HG02678 (cell line): ENCODE results near the gene CEBPA.
A peak's percentile ranks its signal among the peaks of the same experiment; 100 is the strongest.

Experiments
- ATAC-seq: cut with Tn5 transposase; IDR thresholded peaks from one replicate; pipeline ENCODE4 v1.9.1; 2021; ENCODE audit warnings: mild to moderate bottlenecking, moderate library complexity; ENCODE audit not compliant: unreplicated experiment

CEBPA gene

DNA sequence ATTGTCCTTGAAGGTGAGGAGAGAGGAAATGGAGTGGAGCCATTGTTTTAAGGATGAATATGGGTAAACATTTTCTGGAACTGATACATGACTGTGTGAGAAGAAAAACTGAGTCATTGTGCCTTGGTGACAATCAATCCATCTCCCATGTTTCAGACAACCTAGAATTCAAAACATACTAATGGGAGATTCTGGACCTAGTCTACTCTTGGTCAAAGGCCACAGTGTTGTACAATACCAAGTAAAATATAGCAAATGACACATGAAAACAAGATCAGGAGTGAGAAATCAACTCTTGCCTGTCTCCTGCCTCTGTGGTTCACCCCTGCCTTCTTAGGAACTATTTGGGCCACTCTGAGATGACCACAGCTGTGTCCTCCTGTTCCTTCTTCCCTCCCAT lies 13.1 kb downstream of the CEBPA start:
- ATAC-seq: no peak

DNA sequence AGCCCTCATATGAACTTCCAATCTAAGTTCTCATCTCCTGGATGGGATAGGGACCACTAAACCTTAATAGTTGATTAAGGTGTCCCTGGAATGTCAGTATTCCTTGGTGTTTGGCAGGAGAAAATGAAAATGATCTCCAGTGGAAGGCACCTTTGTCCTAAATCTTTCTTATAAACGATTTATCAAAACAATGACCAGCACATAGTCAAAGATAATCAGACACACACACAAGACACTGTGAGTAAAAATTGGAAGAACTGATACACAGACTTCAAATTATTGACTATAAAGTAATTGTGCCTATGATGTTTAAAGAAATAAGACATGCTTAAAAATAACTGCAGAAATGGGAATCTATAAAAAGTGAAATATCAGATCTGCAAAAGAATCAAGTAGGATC lies 13.7 kb downstream of the CEBPA start:
- no peak for ATAC-seq

- ATAC-seq: no peak
Observed at GRCh38 chr19:33287927-33288326, 14.4 kb downstream of the CEBPA start.

DNA sequence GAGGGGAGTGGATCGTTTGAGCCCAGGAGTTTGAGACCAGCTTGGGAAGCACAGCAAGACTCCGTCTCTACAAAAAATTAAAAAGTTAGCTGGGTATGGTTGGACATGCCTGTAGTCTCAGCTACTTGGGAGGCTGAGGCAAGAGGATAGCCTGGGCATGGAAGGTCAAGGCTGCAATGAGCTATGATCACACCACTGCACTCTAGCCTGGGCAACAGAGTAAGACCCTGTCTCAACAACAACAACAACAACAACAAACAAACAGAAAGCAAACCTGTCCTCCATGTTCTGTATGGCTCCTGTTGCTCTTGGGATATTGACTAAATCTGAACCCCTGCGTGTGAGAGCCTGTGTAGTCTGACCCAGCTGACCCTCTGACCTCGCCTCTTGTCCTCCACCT lies 14.9 kb downstream of the CEBPA start:
- ATAC-seq: no peak

DNA sequence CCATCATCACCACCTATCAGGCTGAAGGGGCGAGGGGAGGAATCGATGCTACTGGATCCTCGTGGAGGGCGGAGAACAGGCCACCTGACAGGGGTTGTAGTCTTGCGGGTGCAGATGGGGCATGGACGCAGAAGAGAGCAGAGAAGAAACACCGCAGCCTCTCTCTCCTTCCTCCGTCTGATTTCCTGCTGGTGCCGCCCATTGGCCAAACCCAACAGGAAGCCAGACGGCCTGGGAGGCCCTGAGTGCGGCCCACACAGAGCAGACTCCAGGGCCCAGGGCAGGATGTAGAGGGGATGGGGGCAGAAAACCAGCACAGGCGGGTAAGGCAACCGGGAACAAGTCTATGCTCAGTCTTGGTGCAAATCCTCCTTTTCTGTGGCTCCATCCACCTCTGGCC lies 15.4 kb downstream of the CEBPA start:
- ATAC-seq: no peak

GRCh38 chr19:33285441-33285927 lies 16.9 kb downstream of the CEBPA start:
- no peak for ATAC-seq

- ATAC-seq: no peak
Observed at GRCh38 chr19:33284756-33285155, 17.6 kb downstream of the CEBPA start.

- no peak for ATAC-seq
Observed at GRCh38 chr19:33284146-33284643, 18.1 kb downstream of the CEBPA start.

DNA sequence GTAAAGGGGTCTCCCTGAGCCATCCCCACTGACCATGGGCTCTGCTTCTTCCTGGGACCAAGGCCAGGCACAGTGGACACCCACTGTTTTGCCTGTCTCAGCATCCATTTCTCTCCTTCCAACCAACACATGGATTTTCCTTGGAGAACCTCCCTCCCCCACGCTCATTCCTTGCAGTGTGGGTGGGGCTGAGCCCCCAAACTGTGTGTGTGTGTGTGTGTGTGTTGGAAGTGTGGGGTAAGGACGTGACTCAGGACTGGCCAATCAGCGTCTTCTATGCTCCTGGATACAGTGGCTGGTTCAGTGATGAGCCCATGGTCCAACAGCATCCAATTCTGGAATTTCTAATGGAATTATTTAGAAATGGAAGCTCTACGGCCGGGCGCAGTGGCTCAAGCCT lies 18.7 kb downstream of the CEBPA start:
- ATAC-seq: no peak

GRCh38 chr19:33282036-33282671 lies 20.2 kb downstream of the CEBPA start:
- ATAC-seq: no peak

GRCh38 chr19:33281296-33281926 lies 20.9 kb downstream of the CEBPA start:
- ATAC-seq: no peak

- ATAC-seq: peak; percentile 83
Observed at GRCh38 chr19:33280351-33280921, 21.9 kb downstream of the CEBPA start.

- ATAC-seq: no peak
Observed at GRCh38 chr19:33279430-33280350, 22.6 kb downstream of the CEBPA start.

DNA sequence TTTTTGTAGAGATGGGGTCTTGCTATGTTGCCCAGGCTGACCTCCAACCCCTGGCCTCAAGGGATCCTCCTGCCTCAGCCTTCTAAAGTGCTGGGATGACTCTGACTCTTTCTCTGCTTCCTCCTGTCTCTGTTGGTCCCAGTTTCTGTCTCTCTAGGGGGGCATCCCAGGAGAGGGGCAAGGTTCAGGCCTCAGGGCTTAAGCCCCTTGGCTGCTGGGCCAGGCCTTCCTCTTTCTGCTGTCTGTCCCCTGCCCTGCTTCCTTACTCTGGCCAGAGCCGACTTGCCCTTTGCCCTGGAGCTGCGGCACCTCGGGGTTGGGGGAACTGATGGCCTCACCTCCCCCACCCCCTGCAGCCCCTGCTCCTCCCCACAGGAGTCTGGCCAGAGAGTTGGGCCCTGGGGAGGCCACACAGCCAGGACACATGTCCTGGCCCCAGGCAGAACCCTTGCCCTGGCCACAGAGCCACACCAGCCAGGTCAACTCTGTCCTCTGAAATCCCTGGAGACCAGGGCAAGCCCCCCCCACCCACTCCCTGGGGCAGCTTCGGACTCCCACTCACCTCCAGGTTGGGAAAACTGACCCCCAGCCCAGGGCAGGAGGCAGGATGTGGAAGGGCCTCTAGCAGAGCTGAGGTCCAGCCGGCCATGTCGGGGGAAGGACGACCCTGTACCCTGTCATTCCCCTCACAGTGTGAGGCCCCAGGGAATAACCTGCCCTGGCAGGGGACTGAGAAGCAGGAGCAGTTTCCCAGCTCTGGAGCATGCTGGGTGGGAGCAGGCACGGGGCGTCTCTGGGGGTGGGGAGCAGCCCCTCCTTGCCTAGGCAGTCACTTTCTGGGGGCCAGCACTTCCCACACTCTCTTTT lies 23.7 kb downstream of the CEBPA start:
- no peak for ATAC-seq

DNA sequence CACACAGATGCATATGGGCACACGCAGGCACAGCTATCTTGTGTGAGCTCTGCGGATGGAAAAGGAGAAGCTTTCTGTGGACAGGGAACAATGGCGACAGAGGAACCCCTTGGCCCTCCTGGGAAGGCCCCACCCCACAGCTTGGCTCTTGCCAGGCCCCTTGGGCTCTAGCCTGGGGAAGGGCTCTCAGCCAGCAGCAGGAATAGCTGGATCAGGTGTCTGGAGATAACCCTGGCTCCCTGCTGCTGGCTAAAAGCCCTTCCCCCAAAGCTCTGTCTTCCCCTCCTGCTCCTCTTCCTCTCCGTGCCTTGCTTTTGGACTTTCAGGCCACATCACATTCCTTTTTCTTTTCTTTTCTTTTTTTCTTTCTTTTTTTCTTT lies 24.3 kb downstream of the CEBPA start:
- no peak for ATAC-seq

- ATAC-seq: no peak
Observed at GRCh38 chr19:33277434-33277833, 24.9 kb downstream of the CEBPA start.

DNA sequence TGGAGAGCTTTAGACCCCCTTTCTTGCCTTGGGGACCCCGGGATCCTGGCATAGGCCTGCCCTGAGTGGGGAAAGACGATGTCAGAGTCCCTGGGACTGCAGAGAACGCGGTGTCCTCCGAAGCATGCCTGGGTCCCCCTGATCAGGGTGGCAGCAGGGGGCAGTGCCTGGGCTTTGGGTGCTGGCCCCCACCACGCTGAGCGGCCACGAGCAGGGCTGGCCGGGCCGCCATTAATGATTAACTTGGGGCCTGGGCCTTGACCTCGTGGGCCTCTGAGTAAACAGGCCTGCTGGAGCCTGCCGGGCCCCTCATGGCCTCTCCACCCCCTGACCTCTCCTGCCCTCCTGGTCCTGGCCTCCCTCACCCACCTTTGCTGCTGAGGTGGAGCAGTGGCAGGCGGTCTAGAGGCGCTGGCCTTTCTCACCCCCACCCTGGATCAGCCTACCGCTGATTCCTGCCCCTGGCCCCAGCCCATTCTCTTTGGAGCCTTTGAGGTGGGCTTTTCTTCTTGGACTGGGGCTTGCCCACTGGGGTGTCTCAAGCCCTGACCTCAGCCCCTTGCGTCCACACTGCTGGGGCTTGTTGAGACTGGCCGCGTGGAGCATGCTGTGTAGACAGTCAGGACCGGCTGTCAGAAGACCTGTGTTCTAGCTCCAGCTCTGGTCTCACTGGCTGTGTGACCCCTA lies 26.3 kb downstream of the CEBPA start:
- no peak for ATAC-seq

GRCh38 chr19:33275559-33275932 lies 26.8 kb downstream of the CEBPA start:
- no peak for ATAC-seq

DNA sequence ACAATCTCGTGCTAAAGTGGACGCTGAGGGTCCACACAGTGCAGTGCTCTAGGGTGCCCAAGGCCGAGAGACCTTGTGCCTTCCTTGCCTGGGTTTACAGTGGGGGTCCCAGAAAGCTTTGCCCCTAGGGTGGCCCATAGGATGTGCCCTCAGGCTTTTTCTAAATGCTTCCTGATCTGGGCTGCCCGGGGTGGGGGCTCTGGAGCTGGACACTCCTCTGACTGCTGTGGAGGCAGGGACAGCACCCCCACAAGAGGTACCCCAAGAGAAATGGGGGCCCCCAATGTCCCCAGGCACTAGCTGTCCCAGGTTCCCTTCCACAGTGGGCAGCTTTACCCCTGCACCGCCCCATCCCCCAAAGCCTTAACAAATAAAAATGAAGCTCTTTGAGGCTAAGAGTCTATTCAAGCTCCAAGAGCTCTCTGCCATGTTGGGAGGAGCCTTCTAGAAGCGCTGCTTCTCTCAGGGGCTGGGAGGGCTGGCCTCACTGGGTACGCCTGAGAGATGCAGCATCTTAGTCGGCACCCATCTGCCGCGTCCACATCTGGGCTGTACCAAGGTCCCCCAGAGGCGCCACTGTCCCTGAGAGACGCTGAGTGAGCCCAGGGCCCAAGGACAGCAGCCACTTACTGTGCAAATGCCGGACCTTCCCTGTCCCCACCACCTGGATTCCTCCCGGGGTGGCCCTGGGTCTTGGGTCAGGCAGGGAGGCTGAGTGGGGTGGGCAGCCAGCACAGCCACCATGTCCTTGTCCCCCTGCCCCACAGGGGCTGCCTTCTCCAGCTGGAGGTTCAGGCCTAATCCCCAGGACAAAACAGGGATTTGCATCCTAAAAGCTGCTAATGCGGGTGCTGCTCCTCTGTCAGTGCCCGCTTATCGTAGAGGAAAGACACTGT lies 27.4 kb downstream of the CEBPA start:
- ATAC-seq: no peak
